Measurements from ENCODE around the gene PHOSPHO1.

- TF ChIP-seq EZH2phosphoT487 (IDR thresholded peaks at IDR 0.05; ENCODE audit: low read depth, severe bottlenecking, unreplicated experiment) = no peak
- TF ChIP-seq EZH2 (IDR thresholded peaks at IDR 0.05; ENCODE audit: borderline replicate concordance) = no peak
These were observed 30.0 kb downstream of the PHOSPHO1 start for GRCh38 chr17:49200423-49201083.

Measured in hepatocyte (in vitro differentiated cells).